IPS DF 6.9 (cell line): Measurements from ENCODE around the gene EFR3B.
"Not testable (repeated sequence)": the region's sequence is repeated elsewhere in the genome, so short reads cannot be mapped to it uniquely, and the experiment has no call there.

Experiments
- DNase-seq: peaks from one replicate; pipeline ENCODE4 v3.0.0-alpha.2; 2013; ENCODE audit warnings: low read depth, low spot score
- H3K27ac ChIP-seq: one replicate; pipeline ENCODE4 v1.5.1; 2013; ENCODE audit warnings: low read length, control low read depth
- H3K27me3 ChIP-seq: 2 replicates; pipeline ENCODE4 v1.6.1; 2013; ENCODE audit warnings: mild to moderate bottlenecking, low read length; ENCODE audit not compliant: control insufficient read depth, insufficient read depth
- H3K36me3 ChIP-seq: 2 replicates; pipeline ENCODE4 v1.6.1; 2013; ENCODE audit warnings: low read length; ENCODE audit not compliant: control insufficient read depth, insufficient read depth
- H3K4me1 ChIP-seq: 2 replicates; pipeline ENCODE4 v1.6.1; 2013; ENCODE audit warnings: low read length; ENCODE audit not compliant: control insufficient read depth, insufficient read depth
- H3K4me3 ChIP-seq: 2 replicates; pipeline ENCODE4 v1.5.1; 2013; ENCODE audit warnings: mild to moderate bottlenecking, low read length
- H3K9me3 ChIP-seq: 2 replicates; pipeline ENCODE4 v1.6.1; 2013; ENCODE audit warnings: low read length, inconsistent platforms; ENCODE audit not compliant: control insufficient read depth, insufficient read depth
- WGBS: extraction: QIAGEN DNeasy Blood & Tissue Kit; methylation state at CpG from one replicate; pipeline ENCODE4 v1.1.7; 2013; ENCODE audit warnings: mixed read lengths, missing lambda C conversion rate; ENCODE audit not compliant: insufficient read length, insufficient coverage; 5-methylcytosine and 5-hydroxymethylcytosine counted together

Gene EFR3B

GRCh38 chr2:25011342-25011741, 30.5 kb upstream of the EFR3B start:
- no CpG with 5 or more reads among the region's 2 CpGs for WGBS
- not testable (repeated sequence) for DNase-seq, H3K36me3 ChIP-seq, H3K4me3 ChIP-seq, H3K27ac ChIP-seq, H3K27me3 ChIP-seq, H3K9me3 ChIP-seq, H3K4me1 ChIP-seq

- H3K9me3 ChIP-seq, result no peaks in the 10 kb centered on the region
- no CpG with 5 or more reads among the region's 9 CpGs for WGBS
- no peak for DNase-seq
- H3K4me3 ChIP-seq, result no peak overlapping the region
- H3K27me3 ChIP-seq, result no peaks in the 10 kb centered on the region
- no peaks in the 10 kb centered on the region for H3K4me1 ChIP-seq
- H3K36me3 ChIP-seq, result no peaks in the 10 kb centered on the region
- no peak overlapping the region for H3K27ac ChIP-seq
Observed at GRCh38 chr2:25014631-25015030, 27.2 kb upstream of the EFR3B start.

- H3K27me3 ChIP-seq, result no peaks in the 10 kb centered on the region
- H3K36me3 ChIP-seq, result no peaks in the 10 kb centered on the region
- H3K4me3 ChIP-seq, result no peak overlapping the region
- no peaks in the 10 kb centered on the region for H3K4me1 ChIP-seq
- DNase-seq, result no peak
- H3K9me3 ChIP-seq, result no peaks in the 10 kb centered on the region
- no peak overlapping the region for H3K27ac ChIP-seq
- WGBS, result no CpG with 5 or more reads among the region's 7 CpGs
Observed at GRCh38 chr2:25018681-25019080, 23.2 kb upstream of the EFR3B start.

GRCh38 chr2:25021791-25022362, 20.0 kb upstream of the EFR3B start:
- no peaks in the 10 kb centered on the region for H3K4me1 ChIP-seq
- H3K27ac ChIP-seq, result no peak overlapping the region
- H3K27me3 ChIP-seq, result no peaks in the 10 kb centered on the region
- no CpG with 5 or more reads among the region's 2 CpGs for WGBS
- no peak overlapping the region for H3K4me3 ChIP-seq
- H3K36me3 ChIP-seq, result no peaks in the 10 kb centered on the region
- H3K9me3 ChIP-seq, result no peaks in the 10 kb centered on the region
- no peak for DNase-seq

GRCh38 chr2:25023333-25023732, 18.5 kb upstream of the EFR3B start:
- Histone ChIP-seq H3K27ac (no peak overlapping the region), H3K9me3 (no peaks in the 10 kb centered on the region), H3K4me1 (no peaks in the 10 kb centered on the region), H3K4me3 (no peak overlapping the region), H3K27me3 (no peaks in the 10 kb centered on the region), H3K36me3 (no peaks in the 10 kb centered on the region)
- DNase-seq, result no peak
- no CpG with 5 or more reads among the region's 7 CpGs for WGBS

GRCh38 chr2:25025229-25026007, 16.5 kb upstream of the EFR3B start:
- no peaks in the 10 kb centered on the region for H3K9me3 ChIP-seq
- no peaks in the 10 kb centered on the region for H3K27me3 ChIP-seq
- H3K4me1 ChIP-seq, result no peaks in the 10 kb centered on the region
- no CpG with 5 or more reads among the region's 6 CpGs for WGBS
- H3K4me3 ChIP-seq, result no peak overlapping the region
- H3K36me3 ChIP-seq, result no peaks in the 10 kb centered on the region
- no peak for DNase-seq
- H3K27ac ChIP-seq, result no peak overlapping the region

GRCh38 chr2:25026008-25026530, 15.8 kb upstream of the EFR3B start:
- Histone ChIP-seq H3K36me3 (no peaks in the 10 kb centered on the region), H3K4me3 (no peak overlapping the region)
- WGBS, result no CpG with 5 or more reads among the region's 9 CpGs

GRCh38 chr2:25029183-25029554, 12.7 kb upstream of the EFR3B start:
- Histone ChIP-seq H3K4me3 (no peak overlapping the region), H3K4me1 (no peaks in the 10 kb centered on the region), H3K27me3 (no peaks in the 10 kb centered on the region), H3K27ac (no peak overlapping the region), H3K9me3 (no peaks in the 10 kb centered on the region), H3K36me3 (no peaks in the 10 kb centered on the region)
- WGBS, result no CpG with 5 or more reads among the region's 4 CpGs
- no peak for DNase-seq

More at GRCh38 chr2:25026008-25026530, 15.8 kb upstream of the EFR3B start:
- Histone ChIP-seq H3K4me1 (no peaks in the 10 kb centered on the region), H3K27me3 (no peaks in the 10 kb centered on the region), H3K27ac (no peak overlapping the region), H3K9me3 (no peaks in the 10 kb centered on the region)
- no peak for DNase-seq

GRCh38 chr2:25030702-25031101, 11.2 kb upstream of the EFR3B start:
- H3K9me3 ChIP-seq, result no peaks in the 10 kb centered on the region
- H3K27me3 ChIP-seq, result no peaks in the 10 kb centered on the region
- H3K4me1 ChIP-seq, result no peaks in the 10 kb centered on the region
- DNase-seq, result no peak
- no peak overlapping the region for H3K4me3 ChIP-seq
- WGBS, result no CpG with 5 or more reads among the region's 2 CpGs
- no peaks in the 10 kb centered on the region for H3K36me3 ChIP-seq
- H3K27ac ChIP-seq, result no peak overlapping the region

- Histone ChIP-seq H3K36me3 (no peaks in the 10 kb centered on the region), H3K4me1 (no peaks in the 10 kb centered on the region), H3K27ac (no peak overlapping the region), H3K4me3 (no peak overlapping the region), H3K27me3 (no peaks in the 10 kb centered on the region), H3K9me3 (no peaks in the 10 kb centered on the region)
- DNase-seq, result no peak
- WGBS, result no CpG with 5 or more reads among the region's 3 CpGs
Observed at GRCh38 chr2:25032094-25032493, 9.8 kb upstream of the EFR3B start.

- Histone ChIP-seq H3K9me3 (no peaks in the 10 kb centered on the region), H3K4me1 (no peaks in the 10 kb centered on the region), H3K27me3 (no peaks in the 10 kb centered on the region), H3K27ac (no peak overlapping the region), H3K4me3 (no peak overlapping the region), H3K36me3 (no peaks in the 10 kb centered on the region)
- no peak for DNase-seq
- WGBS, result no CpG with 5 or more reads among the region's 4 CpGs
Observed at GRCh38 chr2:25032901-25033300, 9.0 kb upstream of the EFR3B start.
